ENCODE results near the gene NDEL1. TPM values are rescaled to one million over a fixed set of nuclear protein-coding genes. Genes with fewer than 3 reads are reported as not detected.

The NDEL1 gene
- total RNA-seq, 1 experiment from 2014 or later = 40.5 TPM

DNA sequence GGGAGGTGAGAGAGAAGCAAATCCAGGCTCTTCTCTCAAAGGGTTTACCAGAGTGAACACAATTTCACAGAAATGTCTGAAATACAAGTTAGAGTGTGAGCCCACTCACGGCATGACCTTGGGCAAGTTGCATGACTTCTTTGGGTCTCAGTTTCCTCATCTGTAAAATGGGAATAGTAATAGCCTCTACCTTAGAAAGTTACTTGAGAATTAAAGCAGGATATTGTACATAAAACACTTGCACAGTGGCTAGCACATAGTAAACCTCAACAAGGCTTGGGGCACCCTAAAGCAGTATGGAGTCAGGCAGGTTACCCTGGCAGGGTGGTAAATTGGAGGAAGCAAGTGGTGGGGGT, 24.8 kb upstream of the NDEL1 start:
- TF ChIP-seq, protein P1, sequence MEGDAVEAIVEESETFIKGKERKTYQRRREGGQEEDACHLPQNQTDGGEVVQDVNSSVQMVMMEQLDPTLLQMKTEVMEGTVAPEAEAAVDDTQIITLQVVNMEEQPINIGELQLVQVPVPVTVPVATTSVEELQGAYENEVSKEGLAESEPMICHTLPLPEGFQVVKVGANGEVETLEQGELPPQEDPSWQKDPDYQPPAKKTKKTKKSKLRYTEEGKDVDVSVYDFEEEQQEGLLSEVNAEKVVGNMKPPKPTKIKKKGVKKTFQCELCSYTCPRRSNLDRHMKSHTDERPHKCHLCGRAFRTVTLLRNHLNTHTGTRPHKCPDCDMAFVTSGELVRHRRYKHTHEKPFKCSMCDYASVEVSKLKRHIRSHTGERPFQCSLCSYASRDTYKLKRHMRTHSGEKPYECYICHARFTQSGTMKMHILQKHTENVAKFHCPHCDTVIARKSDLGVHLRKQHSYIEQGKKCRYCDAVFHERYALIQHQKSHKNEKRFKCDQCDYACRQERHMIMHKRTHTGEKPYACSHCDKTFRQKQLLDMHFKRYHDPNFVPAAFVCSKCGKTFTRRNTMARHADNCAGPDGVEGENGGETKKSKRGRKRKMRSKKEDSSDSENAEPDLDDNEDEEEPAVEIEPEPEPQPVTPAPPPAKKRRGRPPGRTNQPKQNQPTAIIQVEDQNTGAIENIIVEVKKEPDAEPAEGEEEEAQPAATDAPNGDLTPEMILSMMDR (IDR thresholded peaks at IDR 0.05; ENCODE audit: unreplicated experiment) = no peak
- Mint-ChIP-seq H3K27me3 (ENCODE audit: unreplicated experiment) (no peaks in the 10 kb centered on the region), H3K4me3 (ENCODE audit: low read depth, unreplicated experiment) (no peak overlapping the region), H3K36me3 (ENCODE audit: insufficient read depth, unreplicated experiment) (peaks cover 5% of the 10 kb centered on the region), H3K9me3 (ENCODE audit: low read depth, unreplicated experiment) (no peaks in the 10 kb centered on the region), H3K27ac (ENCODE audit: unreplicated experiment) (no peak overlapping the region), H3K4me1 (ENCODE audit: low read depth, unreplicated experiment) (peaks cover 8% of the 10 kb centered on the region)
- no TSS peak for BruUV-seq (replicated peaks)
- intact Hi-C loops (cut with micrococcal nuclease; ENCODE audit: unreplicated experiment) = no loop called here
- DNase-seq = no peak
- CTCF ChIA-PET = interaction anchor here (1.0 to 3.2 kb wide), 5 partner anchors 9 to 375 kb away, joined by 3 to 14 read pairs (median 4); no protein-coding TSS in a partner anchor

DNA sequence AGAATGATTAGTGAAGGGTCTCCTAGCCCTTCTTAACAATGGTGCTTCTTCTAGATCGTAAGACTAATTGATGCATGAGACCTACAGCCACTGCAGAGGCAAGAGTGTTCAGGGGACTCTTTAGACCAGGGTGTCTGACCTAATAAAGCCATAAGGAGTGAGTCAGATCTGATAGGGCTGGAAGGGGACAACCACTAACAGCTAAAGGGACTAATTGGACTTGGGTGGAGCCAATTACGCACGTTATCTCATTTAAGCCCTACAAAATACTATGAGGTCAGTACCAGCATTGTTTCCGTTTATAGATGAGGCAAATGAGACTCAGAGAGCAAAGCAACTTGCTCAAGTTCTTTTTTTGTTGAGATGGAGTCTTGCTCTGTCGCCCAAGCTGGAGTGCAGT, 23.6 kb upstream of the NDEL1 start:
- H3K36me3 Mint-ChIP-seq (ENCODE audit: insufficient read depth, unreplicated experiment) = peaks cover 5% of the 10 kb centered on the region
- no peak overlapping the region for H3K4me3 Mint-ChIP-seq (ENCODE audit: low read depth, unreplicated experiment)
- BruUV-seq (replicated peaks) = no TSS peak
- peaks cover 12% of the 10 kb centered on the region for H3K27me3 Mint-ChIP-seq (ENCODE audit: unreplicated experiment)
- DNase-seq = no peak
- H3K9me3 Mint-ChIP-seq (ENCODE audit: low read depth, unreplicated experiment) = no peaks in the 10 kb centered on the region
- TF ChIP-seq, protein P1 (IDR thresholded peaks at IDR 0.05; ENCODE audit: unreplicated experiment) = no peak
- CTCF ChIA-PET = no interaction called here
- peaks cover 8% of the 10 kb centered on the region for H3K4me1 Mint-ChIP-seq (ENCODE audit: low read depth, unreplicated experiment)
- no peak overlapping the region for H3K27ac Mint-ChIP-seq (ENCODE audit: unreplicated experiment)
- intact Hi-C loops (cut with micrococcal nuclease; ENCODE audit: unreplicated experiment) = no loop called here

GRCh38 chr17:8413328-8413727, 22.4 kb upstream of the NDEL1 start:
- no TSS peak for BruUV-seq (replicated peaks)
- intact Hi-C loops (cut with micrococcal nuclease; ENCODE audit: unreplicated experiment) = no loop called here
- Mint-ChIP-seq H3K27ac (ENCODE audit: unreplicated experiment) (no peak overlapping the region), H3K9me3 (ENCODE audit: low read depth, unreplicated experiment) (no peaks in the 10 kb centered on the region), H3K4me3 (ENCODE audit: low read depth, unreplicated experiment) (no peak overlapping the region), H3K27me3 (ENCODE audit: unreplicated experiment) (peaks cover 21% of the 10 kb centered on the region), H3K4me1 (ENCODE audit: low read depth, unreplicated experiment) (peaks cover 5% of the 10 kb centered on the region), H3K36me3 (ENCODE audit: insufficient read depth, unreplicated experiment) (peaks cover 3% of the 10 kb centered on the region)
- TF ChIP-seq, protein P1 (IDR thresholded peaks at IDR 0.05; ENCODE audit: unreplicated experiment) = no peak
- no peak for DNase-seq
- CTCF ChIA-PET = no interaction called here

DNA sequence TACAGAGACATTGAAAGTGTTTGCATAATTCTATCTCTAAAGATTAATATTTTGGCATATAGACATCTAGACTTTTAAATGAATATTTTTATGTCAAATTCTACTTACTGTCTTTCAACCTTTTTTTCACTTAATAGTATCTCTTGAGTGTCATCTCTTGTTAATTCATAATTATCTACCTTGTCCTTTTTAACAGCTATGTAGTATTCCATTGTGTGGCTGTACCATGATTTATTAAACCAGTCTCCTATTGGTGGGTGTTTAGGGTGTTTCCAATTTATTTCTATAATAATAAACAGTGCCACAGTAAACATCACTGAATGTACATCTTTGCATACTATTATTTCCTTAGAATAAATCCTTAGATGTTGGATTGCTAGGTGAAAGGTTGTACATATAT, 21.7 kb upstream of the NDEL1 start:
- H3K9me3 Mint-ChIP-seq (ENCODE audit: low read depth, unreplicated experiment) = no peaks in the 10 kb centered on the region
- no peaks in the 10 kb centered on the region for H3K4me1 Mint-ChIP-seq (ENCODE audit: low read depth, unreplicated experiment)
- no peak for DNase-seq
- no TSS peak for BruUV-seq (replicated peaks)
- intact Hi-C loops (cut with micrococcal nuclease; ENCODE audit: unreplicated experiment) = no loop called here
- H3K36me3 Mint-ChIP-seq (ENCODE audit: insufficient read depth, unreplicated experiment) = no peaks in the 10 kb centered on the region
- no peak overlapping the region for H3K27ac Mint-ChIP-seq (ENCODE audit: unreplicated experiment)
- CTCF ChIA-PET = no interaction called here
- peaks cover 25% of the 10 kb centered on the region for H3K27me3 Mint-ChIP-seq (ENCODE audit: unreplicated experiment)
- no peak overlapping the region for H3K4me3 Mint-ChIP-seq (ENCODE audit: low read depth, unreplicated experiment)
- TF ChIP-seq, protein P1 (IDR thresholded peaks at IDR 0.05; ENCODE audit: unreplicated experiment) = no peak
